ENCODE measurements around the gene GPRIN2.
"Not testable (repeated sequence)": the region's sequence is repeated elsewhere in the genome, so short reads cannot be mapped to it uniquely, and the experiment has no call there.

DNA sequence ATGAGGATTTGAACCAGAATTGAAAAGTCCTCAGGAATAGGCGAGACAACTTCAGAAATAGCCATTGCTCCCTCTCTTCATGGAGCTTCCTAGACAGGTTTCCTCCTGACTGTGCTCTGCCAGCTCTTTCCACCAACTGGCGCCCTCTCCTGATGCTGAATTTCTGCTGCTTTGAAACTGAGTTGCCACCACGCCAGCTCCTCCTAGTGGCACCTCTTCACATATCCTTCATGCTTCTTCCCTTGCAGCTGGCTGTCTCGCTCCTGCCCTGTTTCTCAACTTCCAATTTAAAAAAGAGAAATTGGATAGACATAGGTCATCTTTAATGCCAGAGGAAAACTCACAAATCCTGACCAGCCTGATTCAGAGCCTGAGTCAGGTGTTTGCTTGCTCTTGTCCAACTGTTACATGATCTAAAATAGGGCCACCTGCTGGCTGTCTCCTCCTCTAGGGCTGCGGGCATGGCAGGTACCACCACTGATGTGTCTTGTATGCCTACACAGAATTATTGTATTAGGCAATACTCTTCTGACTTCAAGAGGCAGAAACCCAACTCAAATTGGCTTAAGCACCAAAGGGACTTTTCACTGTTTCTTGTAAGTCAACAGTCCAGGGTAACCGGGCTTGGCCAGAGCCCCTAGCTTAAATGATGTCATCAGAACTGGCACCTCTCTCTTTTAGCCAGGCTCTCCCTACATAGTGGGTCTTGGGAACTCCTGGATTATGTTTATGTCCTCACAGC lies 9.3 kb upstream of the GPRIN2 start:
- TF ChIP-seq, protein P1, sequence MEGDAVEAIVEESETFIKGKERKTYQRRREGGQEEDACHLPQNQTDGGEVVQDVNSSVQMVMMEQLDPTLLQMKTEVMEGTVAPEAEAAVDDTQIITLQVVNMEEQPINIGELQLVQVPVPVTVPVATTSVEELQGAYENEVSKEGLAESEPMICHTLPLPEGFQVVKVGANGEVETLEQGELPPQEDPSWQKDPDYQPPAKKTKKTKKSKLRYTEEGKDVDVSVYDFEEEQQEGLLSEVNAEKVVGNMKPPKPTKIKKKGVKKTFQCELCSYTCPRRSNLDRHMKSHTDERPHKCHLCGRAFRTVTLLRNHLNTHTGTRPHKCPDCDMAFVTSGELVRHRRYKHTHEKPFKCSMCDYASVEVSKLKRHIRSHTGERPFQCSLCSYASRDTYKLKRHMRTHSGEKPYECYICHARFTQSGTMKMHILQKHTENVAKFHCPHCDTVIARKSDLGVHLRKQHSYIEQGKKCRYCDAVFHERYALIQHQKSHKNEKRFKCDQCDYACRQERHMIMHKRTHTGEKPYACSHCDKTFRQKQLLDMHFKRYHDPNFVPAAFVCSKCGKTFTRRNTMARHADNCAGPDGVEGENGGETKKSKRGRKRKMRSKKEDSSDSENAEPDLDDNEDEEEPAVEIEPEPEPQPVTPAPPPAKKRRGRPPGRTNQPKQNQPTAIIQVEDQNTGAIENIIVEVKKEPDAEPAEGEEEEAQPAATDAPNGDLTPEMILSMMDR (IDR thresholded peaks at IDR 0.05; ENCODE audit: insufficient read depth, low read length) = peak; percentile 53
- not testable (repeated sequence) for TF ChIP-seq GABPA (IDR thresholded peaks at IDR 0.05; ENCODE audit: low read depth); SPI1 (IDR thresholded peaks at IDR 0.05; ENCODE audit: borderline replicate concordance, low read depth); POLR2AphosphoS5 (IDR thresholded peaks at IDR 0.05; ENCODE audit: low read depth)
- TF ChIP-seq, protein P2, sequence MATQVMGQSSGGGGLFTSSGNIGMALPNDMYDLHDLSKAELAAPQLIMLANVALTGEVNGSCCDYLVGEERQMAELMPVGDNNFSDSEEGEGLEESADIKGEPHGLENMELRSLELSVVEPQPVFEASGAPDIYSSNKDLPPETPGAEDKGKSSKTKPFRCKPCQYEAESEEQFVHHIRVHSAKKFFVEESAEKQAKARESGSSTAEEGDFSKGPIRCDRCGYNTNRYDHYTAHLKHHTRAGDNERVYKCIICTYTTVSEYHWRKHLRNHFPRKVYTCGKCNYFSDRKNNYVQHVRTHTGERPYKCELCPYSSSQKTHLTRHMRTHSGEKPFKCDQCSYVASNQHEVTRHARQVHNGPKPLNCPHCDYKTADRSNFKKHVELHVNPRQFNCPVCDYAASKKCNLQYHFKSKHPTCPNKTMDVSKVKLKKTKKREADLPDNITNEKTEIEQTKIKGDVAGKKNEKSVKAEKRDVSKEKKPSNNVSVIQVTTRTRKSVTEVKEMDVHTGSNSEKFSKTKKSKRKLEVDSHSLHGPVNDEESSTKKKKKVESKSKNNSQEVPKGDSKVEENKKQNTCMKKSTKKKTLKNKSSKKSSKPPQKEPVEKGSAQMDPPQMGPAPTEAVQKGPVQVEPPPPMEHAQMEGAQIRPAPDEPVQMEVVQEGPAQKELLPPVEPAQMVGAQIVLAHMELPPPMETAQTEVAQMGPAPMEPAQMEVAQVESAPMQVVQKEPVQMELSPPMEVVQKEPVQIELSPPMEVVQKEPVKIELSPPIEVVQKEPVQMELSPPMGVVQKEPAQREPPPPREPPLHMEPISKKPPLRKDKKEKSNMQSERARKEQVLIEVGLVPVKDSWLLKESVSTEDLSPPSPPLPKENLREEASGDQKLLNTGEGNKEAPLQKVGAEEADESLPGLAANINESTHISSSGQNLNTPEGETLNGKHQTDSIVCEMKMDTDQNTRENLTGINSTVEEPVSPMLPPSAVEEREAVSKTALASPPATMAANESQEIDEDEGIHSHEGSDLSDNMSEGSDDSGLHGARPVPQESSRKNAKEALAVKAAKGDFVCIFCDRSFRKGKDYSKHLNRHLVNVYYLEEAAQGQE (IDR thresholded peaks at IDR 0.05; ENCODE audit: insufficient replicate concordance, low read depth) = not testable (repeated sequence)

Measured in HL-60 (cell line).